Activated CD4-positive, CD25-positive, alpha-beta regulatory T cell (primary cell): ENCODE results near the gene TEKT1.
A peak's percentile ranks its signal among the peaks of the same experiment; 100 is the strongest.

Source experiments
- DNase-seq, 4 experiments: peaks; one replicate each; lab custom pipeline; 2025; lab: John Stamatoyannopoulos, UW

The TEKT1 gene

DNA sequence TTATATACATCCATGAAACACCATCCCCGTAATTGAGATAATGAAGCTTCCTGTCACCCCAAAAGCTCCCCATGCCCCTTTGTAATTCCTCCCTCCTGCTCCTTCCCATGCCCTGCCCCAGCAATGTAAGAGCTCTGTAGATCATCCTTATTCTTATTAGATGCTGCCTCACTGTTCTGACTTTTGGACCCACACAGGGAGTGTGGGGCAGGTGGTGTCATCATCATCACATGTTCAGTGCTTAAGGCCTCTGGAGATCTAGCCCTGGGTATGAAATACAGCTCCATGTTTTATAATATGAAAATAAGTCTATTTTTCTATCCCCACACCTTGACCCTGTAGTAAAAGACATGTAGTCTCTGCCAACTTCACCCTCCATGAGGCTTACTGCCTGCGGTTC, 73.8 kb downstream of the TEKT1 start:
- DNase-seq: no peak

DNA sequence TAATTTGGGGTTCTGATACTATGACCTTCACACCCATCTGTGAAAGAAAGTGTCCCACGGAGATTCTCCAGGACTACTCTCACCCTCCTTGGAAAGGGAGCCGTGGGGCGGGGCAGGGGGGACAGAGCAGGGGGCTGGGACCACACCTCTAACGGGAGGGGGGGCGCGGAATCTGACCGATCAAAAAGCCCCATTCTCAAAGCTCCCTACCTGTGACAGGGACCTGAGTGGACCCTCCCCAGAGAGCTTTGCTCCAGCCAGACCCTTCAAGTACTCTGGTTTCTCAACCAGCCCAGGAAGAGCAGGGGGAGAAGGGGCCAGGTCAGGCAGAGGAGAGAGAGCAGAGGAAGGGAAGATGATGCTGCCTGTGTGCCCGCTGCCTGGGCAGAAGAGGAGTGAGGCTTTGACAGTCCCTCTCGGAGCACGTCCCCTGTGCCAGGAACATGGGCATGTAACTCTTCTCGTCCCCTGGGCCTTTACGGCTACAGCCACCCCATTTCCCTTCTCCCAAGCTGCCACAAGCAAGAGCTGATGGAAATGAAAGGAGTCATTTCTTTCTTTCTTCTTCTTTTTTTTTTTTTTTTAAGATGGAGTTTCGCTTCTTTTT, 75.0 kb downstream of the TEKT1 start:
- DNase-seq: no peak

DNA sequence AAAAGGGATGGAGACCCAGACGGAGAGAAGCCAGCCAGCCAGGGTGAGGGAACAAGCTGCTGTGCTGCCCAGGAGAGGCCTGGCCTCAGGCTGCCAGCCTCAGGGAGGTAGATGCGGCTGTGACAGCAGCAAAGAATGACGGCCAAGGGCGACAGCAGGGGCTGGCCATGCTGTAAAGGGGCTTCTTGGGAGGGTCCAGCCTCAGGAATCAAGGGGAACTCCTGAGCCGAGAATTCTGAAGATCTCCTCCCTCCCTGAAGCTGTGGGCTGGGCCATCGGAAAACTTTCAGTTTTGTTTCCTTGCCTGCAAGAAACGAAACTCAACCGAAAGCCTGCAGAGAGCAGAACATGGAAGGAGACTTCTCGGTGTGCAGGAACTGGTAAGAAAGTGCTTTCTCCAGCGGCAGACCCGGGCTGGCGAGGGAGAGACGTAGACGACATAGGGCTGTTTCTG, 75.8 kb downstream of the TEKT1 start, which contains the start of gene XAF1:
XAF1 (plus strand) TSS at position 316 of the 454 bp plus-strand sequence; CDS start at position 349, 33 bp downstream.
- DNase-seq: peak in 3 of 4 experiments; percentile 19 to 49 (median 30)

DNA sequence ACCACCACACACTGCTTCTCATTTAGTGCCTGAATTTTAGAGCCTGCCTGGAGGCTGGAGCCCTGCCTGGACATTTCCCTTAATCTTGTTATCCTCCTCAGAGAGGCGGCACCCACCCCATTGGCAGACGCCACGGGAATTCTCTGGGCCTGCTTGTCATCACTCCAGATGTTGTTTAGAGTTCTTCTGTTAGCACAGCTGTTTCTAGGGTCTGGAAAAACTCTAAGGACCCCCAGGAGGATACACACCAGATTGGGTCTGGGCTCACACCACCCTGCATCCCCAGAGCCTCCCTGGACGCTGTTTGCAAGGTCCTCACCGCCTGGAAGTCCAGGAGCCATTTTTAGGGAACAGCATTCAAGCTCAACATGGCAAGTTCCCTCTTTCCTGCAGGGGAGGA, 76.2 kb downstream of the TEKT1 start:
- DNase-seq: no peak

DNA sequence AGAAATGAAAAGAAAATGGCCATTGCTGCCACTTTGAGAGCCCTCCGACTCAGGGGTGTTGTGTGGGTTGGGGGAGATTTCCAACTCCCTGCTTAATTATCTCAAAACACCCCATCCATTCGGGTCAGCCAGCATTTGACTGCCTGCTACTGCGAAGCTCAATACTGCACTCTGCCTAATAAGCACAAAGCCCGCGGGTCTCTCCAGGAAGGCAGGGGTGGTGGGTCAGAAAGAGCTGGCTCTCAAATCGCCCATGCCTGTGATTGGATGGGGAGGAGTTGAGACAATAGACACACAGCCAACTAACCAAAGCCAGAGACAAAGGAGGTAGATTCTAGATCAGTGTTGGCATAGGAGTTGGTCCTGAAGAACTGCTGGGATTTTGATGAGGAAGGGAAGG, 78.0 kb downstream of the TEKT1 start:
- no peak for DNase-seq

DNA sequence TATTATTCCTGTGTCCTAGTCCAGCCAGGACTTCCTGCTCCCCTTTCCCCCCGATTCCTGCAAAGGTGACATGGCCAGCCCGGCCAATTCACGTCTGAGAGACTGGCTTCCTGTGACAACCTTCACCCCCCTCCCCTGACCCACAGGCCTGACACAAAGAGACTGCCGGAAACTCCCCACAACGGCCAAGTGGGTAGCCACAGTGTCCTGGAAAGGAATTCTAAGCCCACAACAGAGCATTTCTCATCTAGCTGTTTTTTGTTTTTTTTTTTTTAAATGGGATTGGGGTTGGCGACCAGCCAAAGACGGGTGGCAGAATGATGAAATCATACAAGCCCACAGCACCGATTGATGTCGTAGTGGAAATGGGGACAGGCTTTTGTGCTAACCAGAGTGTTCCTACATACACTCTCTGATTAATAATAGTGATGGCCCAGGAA, 78.5 kb downstream of the TEKT1 start:
- DNase-seq: no peak

DNA sequence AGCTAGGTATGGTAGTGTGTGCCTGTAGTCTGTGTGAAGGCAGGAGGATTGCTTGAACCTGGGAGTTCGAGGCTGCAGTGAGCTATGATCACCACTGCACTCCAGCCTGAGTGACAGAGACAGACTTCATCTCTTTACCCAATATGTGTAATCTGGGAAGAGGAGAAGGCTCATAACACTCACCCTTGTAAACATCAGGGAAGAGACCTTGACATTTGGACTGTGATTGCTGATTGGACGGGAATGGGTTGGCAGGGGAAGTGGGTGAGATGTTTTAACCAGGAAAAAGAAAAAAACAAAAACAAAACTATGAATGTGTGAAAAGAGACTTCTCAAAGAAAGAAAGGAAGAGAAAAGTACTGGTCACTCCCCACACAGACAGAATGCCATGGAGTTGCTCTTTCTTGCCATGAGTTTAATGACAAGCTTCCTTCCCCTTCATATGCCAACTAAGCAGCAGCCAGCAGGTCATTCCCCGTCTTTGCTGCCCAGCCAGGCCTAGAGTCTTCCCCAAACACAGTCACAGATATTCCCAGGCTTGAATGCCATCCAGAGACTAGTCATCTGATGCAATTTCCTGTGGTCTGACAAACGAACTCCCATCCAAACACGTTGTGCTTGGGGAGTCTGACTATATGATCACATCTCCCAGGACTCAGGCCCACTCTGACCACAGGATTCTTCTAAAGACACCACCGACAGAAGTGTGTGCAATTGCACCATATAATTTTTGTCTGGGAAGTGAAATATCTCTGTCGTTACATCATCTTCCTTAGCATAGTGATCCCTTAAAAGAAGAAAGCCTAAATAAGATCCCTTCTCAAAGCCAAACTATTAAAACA, 79.2 kb downstream of the TEKT1 start:
- no peak for DNase-seq

DNA sequence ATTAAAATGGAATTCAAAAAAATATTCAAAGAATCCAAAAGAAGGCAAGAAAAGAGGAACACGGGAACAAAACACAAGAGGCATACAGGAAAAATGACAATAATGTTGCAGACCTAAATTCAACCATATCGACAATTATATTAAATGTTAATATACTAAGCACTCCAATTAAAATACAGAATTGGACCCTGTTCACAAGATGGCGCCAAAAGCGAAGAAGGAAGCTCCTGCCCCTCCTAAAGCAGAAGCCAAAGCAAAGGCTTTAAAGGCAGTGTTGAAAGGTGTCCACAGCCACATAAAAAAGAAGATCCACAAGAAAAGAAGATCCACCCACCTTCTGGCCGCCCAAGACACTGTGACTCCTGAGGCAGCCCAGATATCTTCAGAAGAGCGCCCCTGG, 82.0 kb downstream of the TEKT1 start:
- no peak for DNase-seq

DNA sequence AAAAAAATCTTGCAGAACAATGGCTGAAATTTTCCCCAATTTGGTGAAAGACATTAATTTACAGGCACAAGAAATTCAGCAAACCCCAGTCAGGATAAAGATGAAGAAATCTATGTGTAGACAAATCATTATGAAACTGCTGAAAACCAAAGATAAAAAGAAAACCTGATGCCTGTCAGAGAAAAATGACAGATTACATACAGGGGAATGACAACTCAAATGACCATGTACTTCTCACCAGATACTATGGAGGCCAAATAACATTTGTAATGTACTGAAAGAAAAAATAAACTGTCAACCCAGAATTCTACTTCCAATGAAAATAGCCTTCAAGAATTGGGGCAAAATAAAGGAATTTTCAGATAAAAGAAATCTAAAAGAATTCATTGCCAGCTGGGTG, 82.9 kb downstream of the TEKT1 start:
- DNase-seq: no peak
